ENCODE results near the gene UBE2J2.

DNA sequence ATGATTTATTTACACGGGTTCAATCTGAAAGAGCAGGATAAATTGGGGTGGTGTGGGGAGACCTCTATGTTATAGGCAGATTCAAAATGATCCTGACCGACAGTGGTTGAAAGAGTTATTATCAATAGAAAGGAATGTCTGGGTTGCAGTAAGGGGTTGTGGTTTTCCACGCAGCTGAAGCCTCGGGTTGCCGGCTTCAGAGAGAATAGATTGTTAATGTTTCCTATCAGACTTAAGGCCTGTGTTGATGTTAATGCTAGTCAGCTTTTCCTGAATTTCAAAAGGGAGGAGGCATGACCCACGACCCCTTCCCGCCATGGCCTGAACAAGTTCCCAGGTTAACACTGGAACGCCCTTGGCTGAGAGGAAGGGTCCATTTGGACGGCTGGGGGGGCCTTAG lies 2.2 kb upstream of the UBE2J2 start:
- TF ChIP-seq POLR2A (IDR thresholded peaks at IDR 0.05) = no peak
- TF ChIP-seq, protein P1, sequence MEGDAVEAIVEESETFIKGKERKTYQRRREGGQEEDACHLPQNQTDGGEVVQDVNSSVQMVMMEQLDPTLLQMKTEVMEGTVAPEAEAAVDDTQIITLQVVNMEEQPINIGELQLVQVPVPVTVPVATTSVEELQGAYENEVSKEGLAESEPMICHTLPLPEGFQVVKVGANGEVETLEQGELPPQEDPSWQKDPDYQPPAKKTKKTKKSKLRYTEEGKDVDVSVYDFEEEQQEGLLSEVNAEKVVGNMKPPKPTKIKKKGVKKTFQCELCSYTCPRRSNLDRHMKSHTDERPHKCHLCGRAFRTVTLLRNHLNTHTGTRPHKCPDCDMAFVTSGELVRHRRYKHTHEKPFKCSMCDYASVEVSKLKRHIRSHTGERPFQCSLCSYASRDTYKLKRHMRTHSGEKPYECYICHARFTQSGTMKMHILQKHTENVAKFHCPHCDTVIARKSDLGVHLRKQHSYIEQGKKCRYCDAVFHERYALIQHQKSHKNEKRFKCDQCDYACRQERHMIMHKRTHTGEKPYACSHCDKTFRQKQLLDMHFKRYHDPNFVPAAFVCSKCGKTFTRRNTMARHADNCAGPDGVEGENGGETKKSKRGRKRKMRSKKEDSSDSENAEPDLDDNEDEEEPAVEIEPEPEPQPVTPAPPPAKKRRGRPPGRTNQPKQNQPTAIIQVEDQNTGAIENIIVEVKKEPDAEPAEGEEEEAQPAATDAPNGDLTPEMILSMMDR (IDR thresholded peaks at IDR 0.05) = no peak
